ENCODE data around the gene ECI1.

DNA sequence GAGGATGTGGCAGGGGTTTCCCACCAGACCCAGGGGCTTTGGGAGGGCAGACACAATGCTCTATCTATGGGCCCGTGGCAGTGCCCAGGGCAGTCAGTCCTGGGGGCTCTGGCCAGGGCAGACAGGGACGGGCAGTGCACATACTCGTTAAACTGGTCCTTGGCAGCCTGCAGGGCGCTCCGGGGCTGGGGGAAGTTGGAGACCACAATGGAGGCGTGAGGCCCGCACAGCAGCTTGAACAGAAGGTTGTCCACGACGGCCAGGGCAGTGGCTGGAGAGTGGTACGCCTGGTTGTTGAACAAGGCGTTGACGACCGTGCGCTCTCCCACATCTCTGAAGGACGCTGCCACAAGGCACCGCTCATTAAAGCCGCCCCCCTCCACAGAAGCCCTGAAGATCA is 35.2 kb upstream of the ECI1 start:
- TF ChIP-seq, protein P1, sequence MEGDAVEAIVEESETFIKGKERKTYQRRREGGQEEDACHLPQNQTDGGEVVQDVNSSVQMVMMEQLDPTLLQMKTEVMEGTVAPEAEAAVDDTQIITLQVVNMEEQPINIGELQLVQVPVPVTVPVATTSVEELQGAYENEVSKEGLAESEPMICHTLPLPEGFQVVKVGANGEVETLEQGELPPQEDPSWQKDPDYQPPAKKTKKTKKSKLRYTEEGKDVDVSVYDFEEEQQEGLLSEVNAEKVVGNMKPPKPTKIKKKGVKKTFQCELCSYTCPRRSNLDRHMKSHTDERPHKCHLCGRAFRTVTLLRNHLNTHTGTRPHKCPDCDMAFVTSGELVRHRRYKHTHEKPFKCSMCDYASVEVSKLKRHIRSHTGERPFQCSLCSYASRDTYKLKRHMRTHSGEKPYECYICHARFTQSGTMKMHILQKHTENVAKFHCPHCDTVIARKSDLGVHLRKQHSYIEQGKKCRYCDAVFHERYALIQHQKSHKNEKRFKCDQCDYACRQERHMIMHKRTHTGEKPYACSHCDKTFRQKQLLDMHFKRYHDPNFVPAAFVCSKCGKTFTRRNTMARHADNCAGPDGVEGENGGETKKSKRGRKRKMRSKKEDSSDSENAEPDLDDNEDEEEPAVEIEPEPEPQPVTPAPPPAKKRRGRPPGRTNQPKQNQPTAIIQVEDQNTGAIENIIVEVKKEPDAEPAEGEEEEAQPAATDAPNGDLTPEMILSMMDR (IDR thresholded peaks at IDR 0.05; ENCODE audit: low read depth, low read length), result no peak
- TF ChIP-seq, protein P2, sequence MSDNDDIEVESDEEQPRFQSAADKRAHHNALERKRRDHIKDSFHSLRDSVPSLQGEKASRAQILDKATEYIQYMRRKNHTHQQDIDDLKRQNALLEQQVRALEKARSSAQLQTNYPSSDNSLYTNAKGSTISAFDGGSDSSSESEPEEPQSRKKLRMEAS (IDR thresholded peaks at IDR 0.05; ENCODE audit: low read depth, low read length), result no peak
- no peak for TF ChIP-seq POLR2A (IDR thresholded peaks at IDR 0.05; ENCODE audit: extremely low read depth, insufficient read length)
- TF ChIP-seq MYC (IDR thresholded peaks at IDR 0.05; ENCODE audit: low read depth, low read length), result no peak
